Stimulated activated CD8-positive, alpha-beta memory T cell treated with anti-CD3 and anti-CD28 coated beads, Interleukin-4, amount 100 ng/mL, for 24 hours (primary cell): Measurements from ENCODE around the gene CREB5.

ENCODE experiments used
- DNase-seq: peaks from one replicate; pipeline ENCODE4 v3.0.0-alpha.2; 2020; ENCODE audit warnings: low read depth

Gene CREB5

GRCh38 chr7:28685644-28686417 lies 273.5 kb downstream of the CREB5 start:
- DNase-seq = no peak

GRCh38 chr7:28686418-28686800 lies 274.1 kb downstream of the CREB5 start:
- no peak for DNase-seq

GRCh38 chr7:28687537-28687936 lies 275.2 kb downstream of the CREB5 start:
- DNase-seq = no peak

- DNase-seq = no peak
Observed at GRCh38 chr7:28688174-28688573, 275.9 kb downstream of the CREB5 start.

GRCh38 chr7:28688651-28689050 lies 276.3 kb downstream of the CREB5 start:
- DNase-seq = no peak

- no peak for DNase-seq
Observed at GRCh38 chr7:28695300-28696295, 283.3 kb downstream of the CREB5 start.

GRCh38 chr7:28697913-28698563 lies 285.7 kb downstream of the CREB5 start:
- no peak for DNase-seq

- DNase-seq = no peak
Observed at GRCh38 chr7:28698840-28699239, 286.5 kb downstream of the CREB5 start.

- DNase-seq = no peak
Observed at GRCh38 chr7:28700096-28700495, 287.8 kb downstream of the CREB5 start.

GRCh38 chr7:28700790-28701203 lies 288.5 kb downstream of the CREB5 start:
- no peak for DNase-seq

- DNase-seq = no peak
Observed at GRCh38 chr7:28701731-28702130, 289.4 kb downstream of the CREB5 start.

GRCh38 chr7:28702171-28702570 lies 289.9 kb downstream of the CREB5 start:
- no peak for DNase-seq

- DNase-seq = no peak
Observed at GRCh38 chr7:28703037-28703765, 290.9 kb downstream of the CREB5 start.

- DNase-seq = no peak
Observed at GRCh38 chr7:28704706-28705105, 292.4 kb downstream of the CREB5 start.

- no peak for DNase-seq
Observed at GRCh38 chr7:28705350-28705749, 293.0 kb downstream of the CREB5 start.

GRCh38 chr7:28706584-28706983 lies 294.3 kb downstream of the CREB5 start:
- no peak for DNase-seq

- no peak for DNase-seq
Observed at GRCh38 chr7:28707291-28707690, 295.0 kb downstream of the CREB5 start.

GRCh38 chr7:28708033-28708951 lies 296.0 kb downstream of the CREB5 start:
- DNase-seq = no peak

- no peak for DNase-seq
Observed at GRCh38 chr7:28709748-28710147, 297.4 kb downstream of the CREB5 start.

GRCh38 chr7:28711114-28711513 lies 298.8 kb downstream of the CREB5 start:
- no peak for DNase-seq
